Measurements from ENCODE around the gene PAEP. TPM values are rescaled to one million over a fixed set of nuclear protein-coding genes. Genes with fewer than 3 reads are reported as not detected.
"Not testable (repeated sequence)": the region's sequence is repeated elsewhere in the genome, so short reads cannot be mapped to it uniquely, and the experiment has no call there.

Gene PAEP
- not detected for total RNA-seq

DNA sequence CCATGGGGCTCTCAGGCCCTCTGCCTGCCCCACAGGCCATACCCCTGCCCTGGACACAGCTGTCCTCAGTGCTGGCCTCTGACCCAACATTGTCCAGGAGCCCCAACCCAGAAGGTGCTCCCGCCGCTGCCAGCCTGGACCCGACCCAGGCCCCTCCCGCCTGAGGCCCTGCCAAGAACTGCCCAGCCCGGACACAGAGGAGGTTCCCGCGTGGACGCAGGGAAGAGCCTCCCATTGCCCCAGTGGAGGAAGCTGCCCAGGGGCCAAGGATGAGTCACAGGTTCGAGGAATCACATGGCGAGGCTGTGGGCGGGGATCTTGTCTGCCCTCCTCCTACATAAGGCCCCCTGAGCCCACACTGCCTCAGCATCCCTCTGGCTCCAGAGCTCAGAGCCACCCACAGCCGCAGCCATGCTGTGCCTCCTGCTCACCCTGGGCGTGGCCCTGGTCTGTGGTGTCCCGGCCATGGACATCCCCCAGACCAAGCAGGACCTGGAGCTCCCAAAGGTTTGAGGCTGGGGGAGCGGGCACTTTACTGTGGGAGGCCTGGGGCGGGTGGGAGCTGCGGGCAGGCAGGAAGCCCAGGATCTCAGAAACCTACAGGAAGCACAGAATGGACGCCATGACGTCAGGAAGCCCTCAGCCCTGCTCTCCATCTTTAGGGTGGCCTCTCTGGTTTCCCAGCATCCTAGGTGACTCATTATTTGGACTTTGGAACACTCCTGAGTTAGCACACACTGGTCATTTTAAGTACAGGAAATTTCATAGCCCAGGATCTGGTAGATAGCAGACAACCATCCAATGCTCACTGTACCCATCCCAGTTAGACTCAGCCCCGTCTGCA lies at the start of gene PAEP:
Gene PAEP (plus strand): TSS at position 366 of the 844 bp plus-strand sequence.
- no peaks in the 10 kb centered on the region for H3K27me3 ChIP-seq
- no peak for DNase-seq (ENCODE audit: low spot score)
- H3K4me1 ChIP-seq: no peaks in the 10 kb centered on the region
- TF ChIP-seq, protein P1, sequence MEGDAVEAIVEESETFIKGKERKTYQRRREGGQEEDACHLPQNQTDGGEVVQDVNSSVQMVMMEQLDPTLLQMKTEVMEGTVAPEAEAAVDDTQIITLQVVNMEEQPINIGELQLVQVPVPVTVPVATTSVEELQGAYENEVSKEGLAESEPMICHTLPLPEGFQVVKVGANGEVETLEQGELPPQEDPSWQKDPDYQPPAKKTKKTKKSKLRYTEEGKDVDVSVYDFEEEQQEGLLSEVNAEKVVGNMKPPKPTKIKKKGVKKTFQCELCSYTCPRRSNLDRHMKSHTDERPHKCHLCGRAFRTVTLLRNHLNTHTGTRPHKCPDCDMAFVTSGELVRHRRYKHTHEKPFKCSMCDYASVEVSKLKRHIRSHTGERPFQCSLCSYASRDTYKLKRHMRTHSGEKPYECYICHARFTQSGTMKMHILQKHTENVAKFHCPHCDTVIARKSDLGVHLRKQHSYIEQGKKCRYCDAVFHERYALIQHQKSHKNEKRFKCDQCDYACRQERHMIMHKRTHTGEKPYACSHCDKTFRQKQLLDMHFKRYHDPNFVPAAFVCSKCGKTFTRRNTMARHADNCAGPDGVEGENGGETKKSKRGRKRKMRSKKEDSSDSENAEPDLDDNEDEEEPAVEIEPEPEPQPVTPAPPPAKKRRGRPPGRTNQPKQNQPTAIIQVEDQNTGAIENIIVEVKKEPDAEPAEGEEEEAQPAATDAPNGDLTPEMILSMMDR (IDR thresholded peaks at IDR 0.05): no peak
- H3K27ac ChIP-seq: no peak within 1 kb of the TSS
- no peak within 1 kb of the TSS for H3K4me3 ChIP-seq
- H3K36me3 ChIP-seq: no peaks in the 10 kb centered on the region
- no peaks in the 10 kb centered on the region for H3K9me3 ChIP-seq

DNA sequence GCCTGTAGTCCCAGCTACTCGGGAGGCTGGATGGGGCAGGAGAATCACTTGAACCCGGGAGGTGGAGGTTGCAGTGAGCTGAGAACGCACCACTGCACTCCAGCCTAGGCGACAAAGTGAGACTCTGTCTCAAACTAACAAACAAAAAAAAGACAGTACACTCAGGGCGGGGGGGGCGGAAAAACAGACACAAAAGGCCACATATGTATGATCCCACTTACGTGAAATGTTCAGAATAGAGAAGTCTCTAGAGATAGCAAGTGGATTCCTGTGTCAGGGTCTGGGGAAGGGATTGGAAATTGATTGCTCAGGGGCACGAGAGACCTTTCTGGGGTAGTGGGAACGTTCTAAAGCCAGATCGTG lies 49.3 kb upstream of the PAEP start:
- no peak overlapping the region for H3K27ac ChIP-seq

DNA sequence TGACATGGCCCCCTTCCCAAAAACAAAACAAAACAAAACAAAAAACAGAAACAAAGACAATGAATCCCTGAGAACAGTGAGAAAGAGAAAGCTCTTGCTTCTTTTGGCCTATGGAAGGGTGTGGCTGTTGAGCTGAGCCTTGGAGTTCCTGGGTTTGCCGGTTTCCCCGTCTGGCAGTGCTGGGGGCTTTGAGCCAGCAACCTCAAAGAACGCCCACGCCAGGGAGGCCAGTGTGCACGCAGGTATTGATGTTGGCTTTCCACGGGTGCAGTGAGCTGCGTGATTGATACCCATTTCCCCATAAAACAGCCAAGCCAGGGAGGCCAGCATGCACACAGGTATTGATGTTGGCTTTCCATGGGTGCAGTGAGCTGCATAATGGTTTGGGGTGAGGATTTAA lies 48.7 kb upstream of the PAEP start:
- Histone ChIP-seq H3K4me1 (no peaks in the 10 kb centered on the region), H3K4me3 (no peak overlapping the region), H3K27me3 (no peaks in the 10 kb centered on the region), H3K9me3 (peaks cover 0 to 10% of the 10 kb centered on the region in 2 donors), H3K36me3 (no peaks in the 10 kb centered on the region), H3K27ac (no peak overlapping the region)
- DNase-seq (ENCODE audit: low spot score): no peak
- TF ChIP-seq, protein P1 (IDR thresholded peaks at IDR 0.05): no peak

More for the DNA sequence above, 49.3 kb upstream of the PAEP start:
- Histone ChIP-seq H3K9me3 (peaks cover 0 to 10% of the 10 kb centered on the region in 2 donors), H3K27me3 (no peaks in the 10 kb centered on the region), H3K4me3 (no peak overlapping the region), H3K36me3 (no peaks in the 10 kb centered on the region), H3K4me1 (no peaks in the 10 kb centered on the region)
- TF ChIP-seq, protein P1 (IDR thresholded peaks at IDR 0.05): no peak
- DNase-seq (ENCODE audit: low spot score): no peak

DNA sequence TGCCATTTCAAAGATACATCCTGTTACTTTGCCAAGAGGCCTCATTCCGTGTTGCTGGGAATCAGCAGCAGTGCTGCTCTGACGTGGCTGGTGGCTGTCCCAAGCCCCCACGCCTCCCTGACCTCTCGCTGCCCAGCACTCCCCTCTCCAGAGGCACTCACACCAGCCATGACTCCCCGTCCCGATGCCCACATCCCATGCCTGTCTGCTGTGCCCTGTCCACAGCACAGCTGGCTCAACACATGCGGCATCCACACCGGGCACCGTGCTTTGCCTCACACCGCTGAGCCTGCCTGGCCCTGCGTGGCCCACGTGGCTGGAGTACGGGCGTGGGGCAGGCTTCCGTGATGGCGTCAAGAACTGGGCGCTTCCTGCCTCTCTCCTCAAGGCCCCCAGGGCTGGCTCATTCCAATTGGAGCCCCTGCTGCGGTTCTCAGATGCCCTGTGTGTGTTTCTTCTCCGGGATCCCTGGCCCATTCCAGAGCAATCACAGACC lies 48.2 kb upstream of the PAEP start:
- Histone ChIP-seq H3K9me3 (peaks cover 0 to 10% of the 10 kb centered on the region in 2 donors), H3K27ac (no peak overlapping the region), H3K36me3 (no peaks in the 10 kb centered on the region), H3K4me3 (no peak overlapping the region), H3K27me3 (no peaks in the 10 kb centered on the region), H3K4me1 (no peaks in the 10 kb centered on the region)
- no peak for DNase-seq (ENCODE audit: low spot score)
- TF ChIP-seq, protein P1 (IDR thresholded peaks at IDR 0.05): no peak

DNA sequence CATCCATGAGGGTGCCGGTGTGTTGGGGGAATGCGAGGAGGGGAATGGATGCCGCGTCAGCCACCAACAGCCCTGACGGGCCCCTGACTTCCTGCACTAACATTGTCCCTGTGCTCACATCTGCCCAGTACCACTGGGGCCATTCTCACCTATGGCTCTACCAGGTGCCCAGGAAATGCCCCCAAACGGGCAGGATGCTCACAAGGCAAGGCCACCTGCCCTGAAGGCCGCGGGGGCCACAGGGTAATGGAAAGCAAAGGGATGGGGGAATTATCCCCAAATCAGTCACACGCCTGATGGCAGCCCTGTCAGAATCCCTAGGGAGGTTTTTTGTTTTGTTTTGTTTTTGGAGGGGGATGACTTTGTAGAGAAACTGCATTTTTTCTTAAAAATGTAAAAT lies 47.6 kb upstream of the PAEP start:
- H3K4me1 ChIP-seq; H3K36me3 ChIP-seq; H3K27ac ChIP-seq; H3K27me3 ChIP-seq; DNase-seq (ENCODE audit: low spot score); H3K4me3 ChIP-seq; H3K9me3 ChIP-seq: not testable (repeated sequence)

DNA sequence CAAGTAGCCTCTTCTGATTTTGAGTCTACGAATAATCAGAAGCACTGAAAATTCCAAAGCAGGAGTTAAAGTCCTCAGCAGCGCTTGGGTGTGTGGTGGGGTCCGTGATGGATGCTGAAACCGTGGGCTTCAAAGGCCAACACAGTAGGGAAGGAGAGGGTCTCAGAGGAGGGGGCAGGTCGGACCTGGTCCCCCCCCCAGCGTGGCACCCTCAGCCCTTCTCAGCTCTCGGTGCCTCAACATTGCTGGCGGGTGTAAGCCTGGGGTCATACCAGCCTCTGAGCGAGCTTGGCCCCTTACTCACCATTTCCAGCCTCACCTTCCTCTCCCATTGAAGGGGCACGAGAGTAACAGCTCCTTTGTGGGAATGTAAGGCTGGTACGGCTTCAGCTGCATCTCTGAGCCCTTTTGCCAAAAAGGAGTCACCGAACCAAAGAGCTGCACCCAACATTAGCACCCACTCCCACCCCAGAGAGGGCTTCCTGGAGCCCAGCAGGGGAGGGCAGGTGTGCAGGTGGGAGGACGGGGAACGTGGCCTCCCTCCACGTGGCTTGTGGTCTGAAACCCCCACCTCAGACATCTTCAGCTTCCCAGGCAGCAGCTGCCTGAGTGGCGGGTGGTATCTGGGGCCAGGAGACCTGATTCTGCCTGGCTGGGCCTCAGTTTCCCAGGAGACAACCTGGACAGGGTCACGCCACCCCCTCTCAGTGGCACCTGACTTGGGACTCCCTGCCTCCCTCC lies 47.0 kb upstream of the PAEP start:
- TF ChIP-seq, protein P1 (IDR thresholded peaks at IDR 0.05): no peak
- Histone ChIP-seq H3K27me3 (no peaks in the 10 kb centered on the region), H3K27ac (no peak overlapping the region), H3K4me1 (no peaks in the 10 kb centered on the region), H3K9me3 (peaks cover 0 to 2% of the 10 kb centered on the region in 2 donors), H3K4me3 (no peak overlapping the region), H3K36me3 (no peaks in the 10 kb centered on the region)
- DNase-seq (ENCODE audit: low spot score): no peak
